ENCODE results near the gene RHOU. TPM values are rescaled to one million over a fixed set of nuclear protein-coding genes. Genes with fewer than 3 reads are reported as not detected.

RHOU gene
- total and polyA plus RNA-seq, 2 donors (not counting 3 experiments of a cell fraction or from before 2014, with no cell fraction given), result 0.04 to 0.40 TPM

GRCh38 chr1:228792601-228793000 is 57.3 kb downstream of the RHOU start:
- intact Hi-C loops (cut with micrococcal nuclease) (no loop called here), dilution Hi-C loops (cut with MboI; ENCODE audit: extremely low pct_ligation_motif_present, low sequenced_read_pairs) (no loop called here)
- no peaks in the 10 kb centered on the region for H3K9me1 ChIP-seq (replicated peaks; ENCODE audit: control insufficient read depth, extremely low read depth, insufficient read depth, low read length)
- no peak overlapping the region for H2AFZ ChIP-seq (ENCODE audit: low read depth, low read length)
- H4K20me1 ChIP-seq (replicated peaks; ENCODE audit: control insufficient read depth, extremely low read depth, insufficient read depth, low read length), result no peaks in the 10 kb centered on the region
- no peaks in the 10 kb centered on the region for H3K27me3 ChIP-seq (ENCODE audit: control insufficient read depth in 2 of 2, insufficient read depth in 2 of 2, low read length in 2 of 2)
- no peaks in the 10 kb centered on the region for H3K79me2 ChIP-seq (ENCODE audit: control insufficient read depth, insufficient read depth, low read length)
- H3K4me1 ChIP-seq (ENCODE audit: control insufficient read depth, extremely low read depth, insufficient read depth, low read length), result no peaks in the 10 kb centered on the region
- H3K27ac ChIP-seq (ENCODE audit: insufficient read depth, low read depth, low read length), result no peak overlapping the region
- ChIA-PET CTCF (no interaction called here), POLR2A (no interaction called here)
- no peak overlapping the region for H3K4me2 ChIP-seq (ENCODE audit: insufficient read depth, low read length)
- TF ChIP-seq CTCF (IDR thresholded peaks at IDR 0.05; ENCODE audit: extremely low read depth in 1 of 2, insufficient read depth in 1 of 2, low read depth in 1 of 2, low read length in 2 of 2) (no peak), MYC (IDR thresholded peaks at IDR 0.05; ENCODE audit: low read depth, low read length) (no peak), POLR2AphosphoS5 (IDR thresholded peaks at IDR 0.05; ENCODE audit: insufficient read depth, low read depth, low read length) (no peak), GATA2 (IDR thresholded peaks at IDR 0.05; ENCODE audit: insufficient read depth, insufficient read length, low read depth, low read length) (no peak), MAX (IDR thresholded peaks at IDR 0.05; ENCODE audit: insufficient read depth, insufficient read length) (no peak), EZH2 (IDR thresholded peaks at IDR 0.05; ENCODE audit: borderline replicate concordance, low read depth, low read length, severe bottlenecking) (no peak), JUN (IDR thresholded peaks at IDR 0.05; ENCODE audit: borderline replicate concordance, insufficient read depth, insufficient read length, low read depth) (no peak), POLR2A (IDR thresholded peaks at IDR 0.05; ENCODE audit: low read depth, low read length) (no peak), FOS (IDR thresholded peaks at IDR 0.05; ENCODE audit: borderline replicate concordance, insufficient read depth, low read length) (no peak)
- no peak for FAIRE-seq
- no peak overlapping the region for H3K4me3 ChIP-seq (replicated peaks in 1 of 3; ENCODE audit: insufficient read depth in 1 of 3, low read depth in 1 of 3, low read length in 3 of 3)
- H3K9ac ChIP-seq (replicated peaks; ENCODE audit: extremely low read depth, insufficient read depth, low read length), result no peak overlapping the region
- no peaks in the 10 kb centered on the region for H3K9me3 ChIP-seq (replicated peaks; ENCODE audit: control insufficient read depth, insufficient read depth, low read length)
- no peaks in the 10 kb centered on the region for H3K36me3 ChIP-seq (ENCODE audit: control insufficient read depth in 2 of 2, extremely low read depth in 1 of 2, insufficient read depth in 2 of 2, low read length in 2 of 2)
- BruUV-seq (replicated peaks), result no TSS peak
- DNase-seq (ENCODE audit: low read depth, low spot score), result no peak

All from endothelial cell of umbilical vein (primary cell).